Ascending aorta (tissue), 2 donors: ENCODE data around the gene GHSR. TPM values are rescaled to one million over a fixed set of nuclear protein-coding genes. Genes with fewer than 3 reads are reported as not detected.

Experiments
- DNase-seq, 2 donors: peaks; one replicate each; pipeline ENCODE4 v3.0.0-alpha.2; 2019; ENCODE audit warnings: low spot score in 2 of 2
- H3K27ac ChIP-seq, 2 donors: fragments of 200-600 bp; sonication (generic); one replicate each; pipeline ENCODE4 v1.5.1; 2016 to 2017; ENCODE audit warnings: mild to moderate bottlenecking in 1 of 2
- H3K27me3 ChIP-seq: fragments of 200-600 bp; sonication (generic); one replicate; pipeline ENCODE4 v1.5.1; 2017
- H3K36me3 ChIP-seq, 2 donors: fragments of 200-600 bp; sonication (generic); one replicate each; pipeline ENCODE4 v1.5.1; 2016
- H3K4me1 ChIP-seq, 2 donors: fragments of 200-600 bp; sonication (generic); one replicate each; pipeline ENCODE4 v1.5.1; 2016 to 2017; ENCODE audit warnings: mild to moderate bottlenecking in 1 of 2
- H3K4me3 ChIP-seq, 2 donors: fragments of 200-600 bp; sonication (generic); one replicate each; pipeline ENCODE4 v1.5.1; 2016 to 2017; ENCODE audit warnings: mild to moderate bottlenecking in 1 of 2
- H3K9me3 ChIP-seq, 2 donors: fragments of 200-600 bp; sonication (generic); one replicate each; pipeline ENCODE4 v1.5.1; 2016
- intact Hi-C: fragments of 100-400 bp; cut with DNase I; formaldehyde crosslinking; loops from one replicate; pipeline ENCODE4 v1.15.1; 2023
- total RNA-seq: library from RNA; depleted of rRNA; stranded (reverse); fragments of >200 nt; gene quantifications from one replicate; pipeline ENCODE4 v1.1.0, GENCODE V29; 2016
- TF ChIP-seq, protein P1 (sequence below), 3 experiments: fragments of 200-600 bp in 2 of 3; fragments of 450-650 bp in 1 of 3; sonication (generic) in 2 of 3; IDR thresholded peaks; one replicate each; pipeline ENCODE4 v1.5.1; 2016 to 2019; ENCODE audit warnings: antibody characterized with exemption in 3 of 3, mild to moderate bottlenecking in 1 of 3, moderate library complexity in 1 of 3

The GHSR gene
- total RNA-seq, 1 donor from 2014 or later = not detected

DNA sequence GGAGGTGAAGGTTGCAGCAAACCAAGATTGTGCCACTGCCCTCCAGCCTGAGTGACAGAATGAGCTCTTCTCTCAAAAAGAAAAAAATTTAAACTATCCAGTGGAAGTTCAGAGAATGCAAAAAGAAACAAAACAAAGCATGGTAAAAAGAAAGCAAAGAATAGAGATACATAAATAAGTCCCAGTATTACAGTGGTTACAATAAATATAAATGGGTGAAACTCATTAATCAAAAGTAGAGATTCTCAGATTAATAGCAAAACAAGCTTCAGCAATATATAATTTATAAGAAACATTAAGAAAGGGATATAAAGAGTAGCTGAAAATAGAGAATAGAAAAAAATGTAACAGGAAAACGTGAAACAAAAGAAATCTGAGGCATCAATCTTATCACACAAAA is 23.6 kb upstream of the GHSR start:
- Histone ChIP-seq H3K36me3 (no peaks in the 10 kb centered on the region), H3K4me3 (no peak overlapping the region), H3K27ac (no peak overlapping the region), H3K9me3 (no peaks in the 10 kb centered on the region), H3K4me1 (no peaks in the 10 kb centered on the region), H3K27me3 (no peaks in the 10 kb centered on the region)
- DNase-seq = no peak
- TF ChIP-seq, protein P1, sequence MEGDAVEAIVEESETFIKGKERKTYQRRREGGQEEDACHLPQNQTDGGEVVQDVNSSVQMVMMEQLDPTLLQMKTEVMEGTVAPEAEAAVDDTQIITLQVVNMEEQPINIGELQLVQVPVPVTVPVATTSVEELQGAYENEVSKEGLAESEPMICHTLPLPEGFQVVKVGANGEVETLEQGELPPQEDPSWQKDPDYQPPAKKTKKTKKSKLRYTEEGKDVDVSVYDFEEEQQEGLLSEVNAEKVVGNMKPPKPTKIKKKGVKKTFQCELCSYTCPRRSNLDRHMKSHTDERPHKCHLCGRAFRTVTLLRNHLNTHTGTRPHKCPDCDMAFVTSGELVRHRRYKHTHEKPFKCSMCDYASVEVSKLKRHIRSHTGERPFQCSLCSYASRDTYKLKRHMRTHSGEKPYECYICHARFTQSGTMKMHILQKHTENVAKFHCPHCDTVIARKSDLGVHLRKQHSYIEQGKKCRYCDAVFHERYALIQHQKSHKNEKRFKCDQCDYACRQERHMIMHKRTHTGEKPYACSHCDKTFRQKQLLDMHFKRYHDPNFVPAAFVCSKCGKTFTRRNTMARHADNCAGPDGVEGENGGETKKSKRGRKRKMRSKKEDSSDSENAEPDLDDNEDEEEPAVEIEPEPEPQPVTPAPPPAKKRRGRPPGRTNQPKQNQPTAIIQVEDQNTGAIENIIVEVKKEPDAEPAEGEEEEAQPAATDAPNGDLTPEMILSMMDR (IDR thresholded peaks at IDR 0.05) = no peak
- intact Hi-C loops = no loop called here

DNA sequence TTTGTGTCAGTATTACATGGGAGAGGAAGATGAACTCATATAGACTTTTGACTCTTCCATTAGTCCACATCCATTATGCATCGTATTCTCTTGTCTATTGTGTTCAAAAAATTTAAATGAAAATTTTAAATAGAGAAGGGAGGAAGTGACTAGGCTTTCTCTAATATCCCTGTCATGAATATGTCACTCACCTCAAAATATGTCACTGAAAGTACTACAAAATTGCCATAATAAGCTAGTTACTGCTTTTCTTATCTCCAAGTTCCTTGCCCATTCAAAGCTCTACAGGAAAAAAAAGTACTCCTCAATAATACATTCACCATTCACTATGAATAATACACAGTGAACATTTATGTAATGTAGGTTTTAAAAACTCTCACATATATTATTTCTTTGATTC is 22.3 kb upstream of the GHSR start:
- TF ChIP-seq, protein P1 (IDR thresholded peaks at IDR 0.05) = no peak
- intact Hi-C loops = no loop called here
- H3K4me1 ChIP-seq = no peaks in the 10 kb centered on the region
- no peak overlapping the region for H3K27ac ChIP-seq
- no peaks in the 10 kb centered on the region for H3K9me3 ChIP-seq
- DNase-seq = no peak
- no peaks in the 10 kb centered on the region for H3K27me3 ChIP-seq
- H3K36me3 ChIP-seq = no peaks in the 10 kb centered on the region
- no peak overlapping the region for H3K4me3 ChIP-seq

DNA sequence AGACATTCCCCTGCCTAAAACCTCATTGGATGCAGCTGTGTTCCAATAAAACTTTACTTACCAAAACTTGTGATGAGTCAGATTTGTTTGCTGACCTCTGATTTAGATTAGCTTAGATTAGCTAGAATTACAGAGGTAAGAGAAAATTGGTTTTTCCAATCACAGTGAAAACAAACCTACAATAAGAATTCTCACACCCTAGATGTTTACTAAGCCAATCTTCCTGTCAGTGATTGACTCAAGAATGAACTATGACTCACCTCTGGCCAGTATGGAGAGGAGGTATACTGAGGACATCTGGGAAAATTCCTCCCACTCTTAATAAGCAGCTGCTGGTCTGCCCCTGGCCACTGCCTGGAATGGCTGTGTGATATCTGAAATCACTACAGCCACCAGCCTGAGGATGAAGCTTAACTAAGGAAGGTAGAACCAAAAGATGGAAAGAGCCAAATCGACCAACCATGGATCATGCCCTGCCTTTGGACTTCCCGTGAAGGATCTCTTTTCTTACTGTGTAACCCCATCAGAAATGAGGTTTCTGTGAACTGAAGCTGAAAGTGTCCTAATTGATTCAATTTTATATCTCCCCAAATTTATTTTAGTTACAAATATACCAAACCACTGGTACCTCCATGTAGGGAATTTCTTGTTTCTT is 19.0 kb upstream of the GHSR start:
- TF ChIP-seq, protein P1 (IDR thresholded peaks at IDR 0.05) = no peak
- no peaks in the 10 kb centered on the region for H3K4me1 ChIP-seq
- no peak overlapping the region for H3K4me3 ChIP-seq
- H3K36me3 ChIP-seq = no peaks in the 10 kb centered on the region
- H3K9me3 ChIP-seq = no peaks in the 10 kb centered on the region
- no peak for DNase-seq
- H3K27ac ChIP-seq = no peak overlapping the region
- no peaks in the 10 kb centered on the region for H3K27me3 ChIP-seq
- intact Hi-C loops = no loop called here

DNA sequence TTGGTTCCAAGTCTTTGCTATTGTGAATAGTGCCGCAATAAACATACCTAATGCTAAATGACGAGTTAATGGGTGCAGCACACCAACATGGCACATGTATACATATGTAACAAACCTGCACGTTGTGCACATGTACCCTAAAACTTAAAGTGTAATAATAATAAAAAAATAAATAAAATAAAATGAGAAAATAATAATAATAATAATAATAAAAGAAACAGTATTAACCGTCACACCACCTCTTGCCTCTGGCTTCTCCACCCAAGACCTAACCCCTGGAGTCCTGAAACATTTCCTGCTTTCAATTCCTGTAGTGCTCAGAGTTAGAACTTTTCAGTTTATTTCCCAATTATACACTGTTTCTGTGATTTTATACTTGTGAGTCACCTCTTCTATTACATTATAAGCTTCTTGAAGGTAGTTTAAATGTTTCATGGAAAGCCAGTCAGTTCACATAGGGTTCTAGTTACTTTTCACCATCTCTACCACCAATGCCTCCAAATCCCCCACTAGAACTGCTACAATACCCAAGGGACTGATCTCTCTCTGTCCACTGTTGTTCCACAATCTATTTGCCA is 18.4 kb upstream of the GHSR start:
- H3K36me3 ChIP-seq = no peaks in the 10 kb centered on the region
- no peaks in the 10 kb centered on the region for H3K27me3 ChIP-seq
- no peaks in the 10 kb centered on the region for H3K9me3 ChIP-seq
- TF ChIP-seq, protein P1 (IDR thresholded peaks at IDR 0.05) = no peak
- intact Hi-C loops = no loop called here
- no peak overlapping the region for H3K4me3 ChIP-seq
- H3K4me1 ChIP-seq = no peaks in the 10 kb centered on the region
- no peak overlapping the region for H3K27ac ChIP-seq
- no peak for DNase-seq

DNA sequence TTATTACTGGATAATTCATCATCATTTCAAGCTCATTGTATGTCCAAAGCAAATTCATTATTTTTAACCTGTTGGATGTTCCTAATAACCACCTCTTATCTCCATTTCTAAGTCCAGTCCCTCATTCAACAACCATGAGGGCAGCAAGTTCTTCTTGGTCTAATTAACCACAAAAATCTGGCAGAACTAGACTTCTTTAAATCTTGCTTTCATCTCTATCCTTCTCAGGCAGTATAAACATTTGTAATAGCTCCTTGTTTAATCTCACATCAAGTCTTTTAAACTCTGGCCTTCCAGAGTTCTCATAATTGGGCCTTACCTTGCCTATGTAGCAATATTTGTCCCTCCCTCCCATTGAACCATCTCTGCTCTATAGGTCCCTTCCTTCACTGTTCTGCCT is 17.0 kb upstream of the GHSR start:
- Histone ChIP-seq H3K4me1 (no peaks in the 10 kb centered on the region), H3K36me3 (no peaks in the 10 kb centered on the region), H3K27ac (no peak overlapping the region), H3K27me3 (no peaks in the 10 kb centered on the region), H3K4me3 (no peak overlapping the region), H3K9me3 (no peaks in the 10 kb centered on the region)
- no peak for DNase-seq
- intact Hi-C loops = no loop called here
- TF ChIP-seq, protein P1 (IDR thresholded peaks at IDR 0.05) = no peak
